ENCODE results near the gene NEFH. TPM values are rescaled to one million over a fixed set of nuclear protein-coding genes. Genes with fewer than 3 reads are reported as not detected.
"Not testable (repeated sequence)": the region's sequence is repeated elsewhere in the genome, so short reads cannot be mapped to it uniquely, and the experiment has no call there.

Gene NEFH, protein sequence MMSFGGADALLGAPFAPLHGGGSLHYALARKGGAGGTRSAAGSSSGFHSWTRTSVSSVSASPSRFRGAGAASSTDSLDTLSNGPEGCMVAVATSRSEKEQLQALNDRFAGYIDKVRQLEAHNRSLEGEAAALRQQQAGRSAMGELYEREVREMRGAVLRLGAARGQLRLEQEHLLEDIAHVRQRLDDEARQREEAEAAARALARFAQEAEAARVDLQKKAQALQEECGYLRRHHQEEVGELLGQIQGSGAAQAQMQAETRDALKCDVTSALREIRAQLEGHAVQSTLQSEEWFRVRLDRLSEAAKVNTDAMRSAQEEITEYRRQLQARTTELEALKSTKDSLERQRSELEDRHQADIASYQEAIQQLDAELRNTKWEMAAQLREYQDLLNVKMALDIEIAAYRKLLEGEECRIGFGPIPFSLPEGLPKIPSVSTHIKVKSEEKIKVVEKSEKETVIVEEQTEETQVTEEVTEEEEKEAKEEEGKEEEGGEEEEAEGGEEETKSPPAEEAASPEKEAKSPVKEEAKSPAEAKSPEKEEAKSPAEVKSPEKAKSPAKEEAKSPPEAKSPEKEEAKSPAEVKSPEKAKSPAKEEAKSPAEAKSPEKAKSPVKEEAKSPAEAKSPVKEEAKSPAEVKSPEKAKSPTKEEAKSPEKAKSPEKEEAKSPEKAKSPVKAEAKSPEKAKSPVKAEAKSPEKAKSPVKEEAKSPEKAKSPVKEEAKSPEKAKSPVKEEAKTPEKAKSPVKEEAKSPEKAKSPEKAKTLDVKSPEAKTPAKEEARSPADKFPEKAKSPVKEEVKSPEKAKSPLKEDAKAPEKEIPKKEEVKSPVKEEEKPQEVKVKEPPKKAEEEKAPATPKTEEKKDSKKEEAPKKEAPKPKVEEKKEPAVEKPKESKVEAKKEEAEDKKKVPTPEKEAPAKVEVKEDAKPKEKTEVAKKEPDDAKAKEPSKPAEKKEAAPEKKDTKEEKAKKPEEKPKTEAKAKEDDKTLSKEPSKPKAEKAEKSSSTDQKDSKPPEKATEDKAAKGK
- total RNA-seq: 7.0 and 7.5 TPM in 2 replicates

DNA sequence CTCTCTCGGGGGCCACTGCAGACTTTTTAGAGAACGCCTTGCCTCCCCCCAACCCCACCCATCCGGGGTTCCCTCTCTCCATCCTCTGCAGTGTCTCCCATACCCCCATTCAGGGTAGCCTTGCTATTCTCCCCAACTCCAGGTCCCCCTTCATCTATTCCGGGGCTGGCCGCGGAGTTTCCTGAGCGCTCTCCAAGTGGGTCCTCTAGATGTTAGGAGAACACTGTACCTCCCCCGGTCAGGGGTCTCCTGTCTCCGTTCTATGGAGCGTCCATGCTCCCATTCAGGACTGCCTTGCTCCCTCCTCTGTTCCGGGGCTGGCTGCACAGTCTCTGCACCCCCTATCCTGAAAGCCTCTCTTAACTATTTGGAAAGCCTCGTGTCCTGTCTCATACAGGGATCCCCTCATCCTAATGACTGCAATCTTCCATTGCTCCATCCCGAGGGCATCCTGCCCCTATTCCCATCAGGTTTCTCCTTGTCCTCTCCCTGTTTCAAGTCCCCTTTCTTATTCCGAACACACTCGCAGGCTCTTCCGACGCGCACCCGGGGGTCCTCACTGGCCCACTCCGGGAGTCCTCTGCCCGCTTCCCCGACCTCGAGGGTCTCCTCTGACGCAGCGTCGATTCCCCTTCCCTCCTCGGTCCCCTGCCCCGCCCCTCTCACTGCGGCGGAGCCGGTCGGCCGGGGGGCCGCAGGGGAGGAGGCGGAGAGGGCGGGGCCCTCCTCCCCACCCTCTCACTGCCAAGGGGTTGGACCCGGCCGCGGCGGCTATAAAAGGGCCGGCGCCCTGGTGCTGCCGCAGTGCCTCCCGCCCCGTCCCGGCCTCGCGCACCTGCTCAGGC lies at the start of gene NEFH:
Gene NEFH (plus strand): TSS at position 802 of the 845 bp plus-strand sequence. CDS start 45 bp downstream, outside the sequence.
- intact Hi-C loops (cut with micrococcal nuclease): no loop called here
- H3K36me3 Mint-ChIP-seq (ENCODE audit: low read depth): no peaks in the 10 kb centered on the region
- no peak for DNase-seq (ENCODE audit: low spot score)
- H3K4me1 Mint-ChIP-seq (ENCODE audit: low read depth): peaks cover 10% of the 10 kb centered on the region
- H3K4me3 Mint-ChIP-seq (ENCODE audit: low read depth): peak within 1 kb of the TSS; percentile 60
- H3K27me3 Mint-ChIP-seq (ENCODE audit: low read depth): peaks cover 41% of the 10 kb centered on the region
- H3K9me3 Mint-ChIP-seq: no peaks in the 10 kb centered on the region
- no peak within 1 kb of the TSS for H3K27ac Mint-ChIP-seq

DNA sequence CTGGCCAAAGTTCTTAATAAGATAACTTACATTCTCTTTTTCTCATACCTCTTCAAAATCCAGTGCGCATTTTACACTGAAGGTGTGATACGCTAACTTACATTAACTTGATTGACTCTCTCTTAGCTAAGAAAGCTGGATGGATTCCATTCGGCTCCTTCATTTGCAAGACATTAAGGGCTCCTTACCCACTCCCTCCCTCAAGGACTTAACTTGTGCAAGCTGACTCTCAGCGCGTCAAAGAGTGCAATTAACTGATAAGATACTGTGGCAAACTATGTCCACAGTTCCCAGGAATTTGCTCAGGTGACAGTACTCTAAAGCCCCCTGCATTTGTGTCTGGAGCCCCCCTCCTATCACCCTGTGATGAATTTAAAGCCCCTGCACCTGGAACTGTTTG lies 48.0 kb upstream of the NEFH start:
- no peak overlapping the region for H3K4me3 Mint-ChIP-seq (ENCODE audit: low read depth)
- no peaks in the 10 kb centered on the region for H3K9me3 Mint-ChIP-seq
- intact Hi-C loops (cut with micrococcal nuclease): no loop called here
- H3K27ac Mint-ChIP-seq: no peak overlapping the region
- no peaks in the 10 kb centered on the region for H3K36me3 Mint-ChIP-seq (ENCODE audit: low read depth)
- H3K27me3 Mint-ChIP-seq (ENCODE audit: low read depth): peaks cover 55% of the 10 kb centered on the region
- no peaks in the 10 kb centered on the region for H3K4me1 Mint-ChIP-seq (ENCODE audit: low read depth)
- DNase-seq (ENCODE audit: low spot score): no peak

GRCh38 chr22:29433856-29434255 lies 46.2 kb upstream of the NEFH start:
- Mint-ChIP-seq H3K4me1 (ENCODE audit: low read depth) (no peaks in the 10 kb centered on the region), H3K27ac (no peak overlapping the region), H3K36me3 (ENCODE audit: low read depth) (no peaks in the 10 kb centered on the region), H3K4me3 (ENCODE audit: low read depth) (no peak overlapping the region), H3K9me3 (no peaks in the 10 kb centered on the region), H3K27me3 (ENCODE audit: low read depth) (peaks cover 43% of the 10 kb centered on the region)
- no peak for DNase-seq (ENCODE audit: low spot score)
- intact Hi-C loops (cut with micrococcal nuclease): no loop called here

- H3K4me1 Mint-ChIP-seq (ENCODE audit: low read depth): no peaks in the 10 kb centered on the region
Observed at GRCh38 chr22:29434288-29434687, 45.7 kb upstream of the NEFH start.

GRCh38 chr22:29435236-29436136 lies 44.5 kb upstream of the NEFH start:
- DNase-seq (ENCODE audit: low spot score): no peak
- Mint-ChIP-seq H3K36me3 (ENCODE audit: low read depth) (no peaks in the 10 kb centered on the region), H3K4me3 (ENCODE audit: low read depth) (no peak overlapping the region), H3K9me3 (no peaks in the 10 kb centered on the region), H3K27ac (no peak overlapping the region), H3K4me1 (ENCODE audit: low read depth) (no peaks in the 10 kb centered on the region), H3K27me3 (ENCODE audit: low read depth) (peaks cover 33% of the 10 kb centered on the region)
- intact Hi-C loops (cut with micrococcal nuclease): no loop called here

More at GRCh38 chr22:29434288-29434687, 45.7 kb upstream of the NEFH start:
- intact Hi-C loops (cut with micrococcal nuclease): no loop called here
- Mint-ChIP-seq H3K36me3 (ENCODE audit: low read depth) (no peaks in the 10 kb centered on the region), H3K27ac (no peak overlapping the region), H3K9me3 (no peaks in the 10 kb centered on the region), H3K4me3 (ENCODE audit: low read depth) (no peak overlapping the region), H3K27me3 (ENCODE audit: low read depth) (peaks cover 40% of the 10 kb centered on the region)
- DNase-seq (ENCODE audit: low spot score): no peak

DNA sequence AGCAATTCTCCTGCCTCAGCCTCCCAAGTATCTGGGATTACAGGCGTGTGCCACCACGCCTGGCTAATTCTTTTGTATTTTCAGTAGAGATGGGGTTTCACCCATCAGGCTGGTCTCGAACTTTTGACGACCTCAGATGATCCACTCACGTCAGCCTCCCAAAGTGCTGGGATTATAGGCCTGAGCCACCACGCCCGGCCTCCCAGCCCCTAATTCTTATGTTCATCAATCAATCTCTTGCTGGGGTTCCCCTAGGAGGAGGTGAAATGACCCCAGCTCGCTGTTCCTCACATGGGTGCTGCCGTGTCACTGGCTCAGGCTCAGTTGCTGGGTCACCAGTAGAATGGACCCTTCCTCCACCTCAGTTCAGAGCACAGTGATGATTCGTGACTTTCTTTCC lies 41.7 kb upstream of the NEFH start, which contains the start of gene RFPL1:
Gene RFPL1 (plus strand): TSS at position 301 of the 400 bp plus-strand sequence.
- H3K9me3 Mint-ChIP-seq; DNase-seq (ENCODE audit: low spot score); H3K4me3 Mint-ChIP-seq (ENCODE audit: low read depth); intact Hi-C loops (cut with micrococcal nuclease); H3K36me3 Mint-ChIP-seq (ENCODE audit: low read depth); H3K4me1 Mint-ChIP-seq (ENCODE audit: low read depth); H3K27ac Mint-ChIP-seq: not testable (repeated sequence)
- H3K27me3 Mint-ChIP-seq (ENCODE audit: low read depth): peaks cover 25% of the 10 kb centered on the region

- Mint-ChIP-seq H3K9me3 (no peaks in the 10 kb centered on the region), H3K4me1 (ENCODE audit: low read depth) (no peaks in the 10 kb centered on the region), H3K27me3 (ENCODE audit: low read depth) (peaks cover 7% of the 10 kb centered on the region), H3K27ac (no peak overlapping the region), H3K36me3 (ENCODE audit: low read depth) (no peaks in the 10 kb centered on the region), H3K4me3 (ENCODE audit: low read depth) (no peak overlapping the region)
- intact Hi-C loops (cut with micrococcal nuclease): no loop called here
- no peak for DNase-seq (ENCODE audit: low spot score)
Observed at GRCh38 chr22:29442976-29443375, 37.0 kb upstream of the NEFH start.

DNA sequence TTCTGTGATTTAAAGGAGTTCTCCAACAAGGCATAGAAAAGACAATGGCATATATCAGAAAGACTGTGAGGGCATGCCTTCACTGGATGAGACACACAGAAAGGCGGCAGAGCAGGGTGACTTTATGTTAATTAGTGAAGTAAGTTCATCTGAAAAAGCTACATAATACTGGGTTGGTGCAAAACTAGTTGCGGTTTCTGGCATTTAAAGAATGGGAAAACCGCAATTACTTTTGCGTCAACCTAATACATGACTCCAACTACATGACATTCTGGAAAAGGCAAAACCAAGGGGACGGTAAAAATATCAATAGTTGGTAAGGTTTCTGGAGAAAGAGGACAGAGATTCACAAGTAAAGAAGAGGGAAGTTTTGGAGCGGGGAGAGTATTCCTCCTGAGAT lies 36.6 kb upstream of the NEFH start:
- intact Hi-C loops (cut with micrococcal nuclease): no loop called here
- H3K36me3 Mint-ChIP-seq (ENCODE audit: low read depth): no peaks in the 10 kb centered on the region
- no peaks in the 10 kb centered on the region for H3K9me3 Mint-ChIP-seq
- DNase-seq (ENCODE audit: low spot score): no peak
- no peak overlapping the region for H3K27ac Mint-ChIP-seq
- H3K4me3 Mint-ChIP-seq (ENCODE audit: low read depth): no peak overlapping the region
- no peaks in the 10 kb centered on the region for H3K4me1 Mint-ChIP-seq (ENCODE audit: low read depth)
- H3K27me3 Mint-ChIP-seq (ENCODE audit: low read depth): peaks cover 7% of the 10 kb centered on the region

GRCh38 chr22:29443861-29444792 lies 35.9 kb upstream of the NEFH start:
- Mint-ChIP-seq H3K4me3 (ENCODE audit: low read depth) (no peak overlapping the region), H3K9me3 (no peaks in the 10 kb centered on the region), H3K27me3 (ENCODE audit: low read depth) (peaks cover 7% of the 10 kb centered on the region), H3K27ac (no peak overlapping the region), H3K4me1 (ENCODE audit: low read depth) (no peaks in the 10 kb centered on the region), H3K36me3 (ENCODE audit: low read depth) (no peaks in the 10 kb centered on the region)
- DNase-seq (ENCODE audit: low spot score): no peak
- intact Hi-C loops (cut with micrococcal nuclease): no loop called here

GRCh38 chr22:29445508-29445907 lies 34.5 kb upstream of the NEFH start:
- H3K27me3 Mint-ChIP-seq (ENCODE audit: low read depth): peaks cover 7% of the 10 kb centered on the region
- DNase-seq (ENCODE audit: low spot score): no peak
- no peak overlapping the region for H3K4me3 Mint-ChIP-seq (ENCODE audit: low read depth)
- H3K4me1 Mint-ChIP-seq (ENCODE audit: low read depth): no peaks in the 10 kb centered on the region
- H3K27ac Mint-ChIP-seq: no peak overlapping the region
- H3K9me3 Mint-ChIP-seq: no peaks in the 10 kb centered on the region
- intact Hi-C loops (cut with micrococcal nuclease): no loop called here
- no peaks in the 10 kb centered on the region for H3K36me3 Mint-ChIP-seq (ENCODE audit: low read depth)

DNA sequence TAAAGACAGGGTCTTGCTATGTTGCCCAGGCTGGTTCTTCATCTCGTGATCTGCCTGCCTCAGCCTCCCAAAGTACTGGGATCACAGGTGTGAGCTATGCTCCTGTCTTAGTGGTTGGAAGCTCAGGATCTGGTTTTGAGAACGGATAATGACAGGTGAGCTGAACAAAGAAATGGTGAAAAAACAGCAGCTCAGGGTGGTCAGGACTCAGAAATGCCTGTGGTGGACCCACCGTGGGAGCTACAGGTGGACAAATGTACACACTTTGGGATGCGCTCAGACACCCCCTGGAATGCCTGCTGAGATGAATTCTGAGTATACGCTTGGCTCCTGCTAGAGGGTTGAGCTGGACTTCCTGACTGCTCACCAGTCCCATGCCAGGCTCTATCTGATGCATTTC lies 32.1 kb upstream of the NEFH start:
- peaks cover 4% of the 10 kb centered on the region for H3K27me3 Mint-ChIP-seq (ENCODE audit: low read depth)
- no peaks in the 10 kb centered on the region for H3K9me3 Mint-ChIP-seq
- H3K4me1 Mint-ChIP-seq (ENCODE audit: low read depth): no peaks in the 10 kb centered on the region
- no peaks in the 10 kb centered on the region for H3K36me3 Mint-ChIP-seq (ENCODE audit: low read depth)
- no peak for DNase-seq (ENCODE audit: low spot score)
- no peak overlapping the region for H3K27ac Mint-ChIP-seq
- intact Hi-C loops (cut with micrococcal nuclease): no loop called here
- no peak overlapping the region for H3K4me3 Mint-ChIP-seq (ENCODE audit: low read depth)

All from activated T-helper 2 cell treated with anti-CD3 and anti-CD28 coated beads, Interferon-gamma antibody, Interleukin-2, Interleukin-4, amounts not matched to agents 10 μg/mL and 5 μg/mL and 100 μg/mL, durations not matched to agents 14 hours and 24 hours and 36 hours (primary cell).